SKM-1 (cell line): ENCODE results near the gene IRF9.
A peak's percentile ranks its signal among the peaks of the same experiment; 100 is the strongest.

Experiments used
- DNase-seq: peaks from one replicate; lab custom pipeline; 2025; ENCODE audit not compliant: unreplicated experiment; lab: John Stamatoyannopoulos, UW

IRF9 gene

GRCh38 chr14:24176599-24176998 lies 15.5 kb downstream of the IRF9 start:
- no peak for DNase-seq

GRCh38 chr14:24177041-24177825 lies 16.2 kb downstream of the IRF9 start:
- no peak for DNase-seq

GRCh38 chr14:24177891-24178290 lies 16.8 kb downstream of the IRF9 start:
- no peak for DNase-seq

- no peak for DNase-seq
These were observed 17.5 kb downstream of the IRF9 start for GRCh38 chr14:24178399-24179178.

- no peak for DNase-seq
These were observed 18.4 kb downstream of the IRF9 start for GRCh38 chr14:24179294-24179960.

GRCh38 chr14:24179961-24180796 lies 19.1 kb downstream of the IRF9 start:
- DNase-seq, result no peak

- no peak for DNase-seq
These were observed 20.5 kb downstream of the IRF9 start for GRCh38 chr14:24181371-24182077.

GRCh38 chr14:24182110-24182882 lies 21.2 kb downstream of the IRF9 start:
- no peak for DNase-seq

GRCh38 chr14:24183014-24183481 lies 22.0 kb downstream of the IRF9 start:
- DNase-seq, result no peak

GRCh38 chr14:24184104-24184970 lies 23.3 kb downstream of the IRF9 start:
- DNase-seq, result no peak

- DNase-seq, result no peak
These were observed 24.0 kb downstream of the IRF9 start for GRCh38 chr14:24185026-24185425.

GRCh38 chr14:24185741-24186140 lies 24.7 kb downstream of the IRF9 start:
- DNase-seq, result no peak

GRCh38 chr14:24186831-24187538 lies 25.9 kb downstream of the IRF9 start:
- no peak for DNase-seq

- no peak for DNase-seq
These were observed 26.5 kb downstream of the IRF9 start for GRCh38 chr14:24187539-24187915.

GRCh38 chr14:24188251-24189058 lies 27.4 kb downstream of the IRF9 start, which contains the start of gene IPO4:
IPO4 (minus strand) TSS chr14:24188816; CDS start chr14:24188787, 29 bp downstream.
- DNase-seq, result peak; percentile 67

GRCh38 chr14:24189059-24189375 lies 28.0 kb downstream of the IRF9 start:
- no peak for DNase-seq

GRCh38 chr14:24189460-24189859 lies 28.4 kb downstream of the IRF9 start:
- DNase-seq, result no peak
